Mononuclear cell (primary cell): ENCODE results near the gene VSIG4. TPM values are rescaled to one million over a fixed set of nuclear protein-coding genes. Genes with fewer than 3 reads are reported as not detected.
"Not testable (repeated sequence)": the region's sequence is repeated elsewhere in the genome, so short reads cannot be mapped to it uniquely, and the experiment has no call there.

Experiments
- H3K27me3 ChIP-seq: 2 replicates; pipeline ENCODE4 v1.6.0; 2011; ENCODE audit warnings: low read length, control low read depth; ENCODE audit not compliant: insufficient read depth
- H3K4me1 ChIP-seq: 2 replicates; pipeline ENCODE4 v1.5.1; 2011; ENCODE audit warnings: mild to moderate bottlenecking, low read length, control low read depth; ENCODE audit not compliant: insufficient read depth
- H3K4me3 ChIP-seq: 2 replicates; pipeline ENCODE4 v1.5.1; 2011; ENCODE audit warnings: mild to moderate bottlenecking, low read length, moderate library complexity
- H3K9me3 ChIP-seq: 2 replicates; pipeline ENCODE4 v1.5.1; 2011; ENCODE audit warnings: low read depth, mild to moderate bottlenecking, control low read depth, low read length
- total RNA-seq: library from RNA; depleted of rRNA; stranded (reverse); fragments of >200 nt; gene quantifications from one replicate; pipeline ENCODE4 v1.2.3, GENCODE V29; 2012

The VSIG4 gene
- total RNA-seq, 1 donor = 1.6 TPM

DNA sequence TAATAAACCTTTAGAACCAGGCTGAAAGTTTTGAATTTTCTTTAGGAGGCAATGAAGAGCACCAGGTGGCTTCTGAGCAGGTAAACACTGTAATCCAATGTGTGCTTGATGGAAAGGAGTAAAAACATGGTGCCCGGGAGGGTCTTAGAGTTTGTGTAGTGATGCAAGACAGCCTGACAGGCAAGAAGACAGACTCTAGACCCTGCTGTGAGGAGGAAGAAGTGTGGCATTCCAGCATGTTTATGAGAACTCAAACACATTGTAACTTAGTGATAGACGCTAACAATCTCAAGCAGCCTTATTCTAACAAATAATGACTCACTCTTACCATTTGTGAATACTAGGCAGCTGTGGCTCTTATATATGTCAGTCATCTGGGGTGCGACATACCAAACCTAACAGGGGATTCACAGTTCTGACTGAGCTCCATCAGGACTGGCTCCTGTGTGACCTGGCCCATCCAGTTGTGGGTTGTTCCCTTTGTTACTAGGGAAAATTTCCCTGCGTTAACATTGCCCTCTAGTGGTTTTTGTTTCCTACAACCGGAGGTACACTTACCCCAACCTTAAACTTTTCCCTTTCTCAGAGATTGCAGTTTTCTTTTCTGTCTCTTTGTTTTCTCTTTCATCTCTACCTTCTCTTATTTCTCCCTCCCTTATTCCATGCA is 53.8 kb downstream of the VSIG4 start:
- no peak overlapping the region for H3K4me3 ChIP-seq
- H3K27me3 ChIP-seq = no peaks in the 10 kb centered on the region
- H3K9me3 ChIP-seq = no peaks in the 10 kb centered on the region
- H3K4me1 ChIP-seq = peaks cover 35% of the 10 kb centered on the region

GRCh38 chrX:65985211-65985610 is 54.7 kb downstream of the VSIG4 start:
- Histone ChIP-seq H3K9me3 (no peaks in the 10 kb centered on the region), H3K27me3 (no peaks in the 10 kb centered on the region), H3K4me3 (no peak overlapping the region), H3K4me1 (peaks cover 29% of the 10 kb centered on the region)

GRCh38 chrX:65977161-65977560 is 62.7 kb downstream of the VSIG4 start:
- H3K4me1 ChIP-seq, H3K27me3 ChIP-seq, H3K4me3 ChIP-seq, H3K9me3 ChIP-seq: not testable (repeated sequence)

GRCh38 chrX:65976161-65976560 is 63.7 kb downstream of the VSIG4 start:
- no peak overlapping the region for H3K4me3 ChIP-seq
- no peaks in the 10 kb centered on the region for H3K27me3 ChIP-seq
- no peaks in the 10 kb centered on the region for H3K9me3 ChIP-seq
- H3K4me1 ChIP-seq = no peaks in the 10 kb centered on the region

GRCh38 chrX:65975161-65975751 is 64.6 kb downstream of the VSIG4 start:
- not testable (repeated sequence) for H3K4me1 ChIP-seq, H3K9me3 ChIP-seq, H3K27me3 ChIP-seq

More at GRCh38 chrX:65975161-65975751, 64.6 kb downstream of the VSIG4 start:
- H3K4me3 ChIP-seq = not testable (repeated sequence)

Other genes starting within 250 kb of the VSIG4 start
- under 0.01 TPM for gene HEPH, start 124.2 kb upstream of the VSIG4 start, total RNA-seq